Uterus (tissue), 2 donors: ENCODE measurements around the gene FBLN5.

Experiments
- POLR2A ChIP-seq, 2 donors: fragments of 450-650 bp; IDR thresholded peaks; one replicate each; pipeline ENCODE4 v1.6.1; 2016; ENCODE audit warnings: antibody characterized with exemption in 2 of 2, mild to moderate bottlenecking in 1 of 2, moderate library complexity in 1 of 2
- TF ChIP-seq, protein P1 (sequence below), 4 experiments: fragments of 200-600 bp in 2 of 4; fragments of 450-650 bp in 2 of 4; sonication (generic) in 2 of 4; IDR thresholded peaks; one replicate each; pipeline ENCODE4 v1.5.1; 2016 to 2019; ENCODE audit warnings: antibody characterized with exemption in 4 of 4, mild to moderate bottlenecking in 2 of 4, moderate library complexity in 1 of 4

DNA sequence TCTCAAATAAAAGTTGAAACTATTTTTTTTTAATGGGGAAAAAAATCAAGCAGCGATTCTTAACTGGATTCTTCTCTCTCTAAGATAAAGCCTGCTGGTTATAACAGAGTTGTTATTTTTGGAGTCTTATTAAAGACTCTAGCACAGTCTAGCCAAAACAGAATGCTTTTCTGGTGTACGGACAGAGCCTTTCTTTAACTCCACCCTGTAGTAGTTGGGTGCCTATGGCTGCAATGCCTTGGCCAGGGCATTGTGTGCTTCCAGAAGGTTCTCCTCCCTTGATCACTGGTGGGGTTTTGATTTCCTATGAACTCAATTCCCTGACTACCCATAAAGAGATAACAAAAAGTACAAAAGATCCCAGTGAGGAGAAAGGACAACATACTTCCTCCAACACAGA lies 44.4 kb downstream of the FBLN5 start:
- TF ChIP-seq, protein P1, sequence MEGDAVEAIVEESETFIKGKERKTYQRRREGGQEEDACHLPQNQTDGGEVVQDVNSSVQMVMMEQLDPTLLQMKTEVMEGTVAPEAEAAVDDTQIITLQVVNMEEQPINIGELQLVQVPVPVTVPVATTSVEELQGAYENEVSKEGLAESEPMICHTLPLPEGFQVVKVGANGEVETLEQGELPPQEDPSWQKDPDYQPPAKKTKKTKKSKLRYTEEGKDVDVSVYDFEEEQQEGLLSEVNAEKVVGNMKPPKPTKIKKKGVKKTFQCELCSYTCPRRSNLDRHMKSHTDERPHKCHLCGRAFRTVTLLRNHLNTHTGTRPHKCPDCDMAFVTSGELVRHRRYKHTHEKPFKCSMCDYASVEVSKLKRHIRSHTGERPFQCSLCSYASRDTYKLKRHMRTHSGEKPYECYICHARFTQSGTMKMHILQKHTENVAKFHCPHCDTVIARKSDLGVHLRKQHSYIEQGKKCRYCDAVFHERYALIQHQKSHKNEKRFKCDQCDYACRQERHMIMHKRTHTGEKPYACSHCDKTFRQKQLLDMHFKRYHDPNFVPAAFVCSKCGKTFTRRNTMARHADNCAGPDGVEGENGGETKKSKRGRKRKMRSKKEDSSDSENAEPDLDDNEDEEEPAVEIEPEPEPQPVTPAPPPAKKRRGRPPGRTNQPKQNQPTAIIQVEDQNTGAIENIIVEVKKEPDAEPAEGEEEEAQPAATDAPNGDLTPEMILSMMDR (IDR thresholded peaks at IDR 0.05): no peak
- TF ChIP-seq POLR2A (IDR thresholded peaks at IDR 0.05): no peak
